HepG2 (cell line): ENCODE data around the gene VWA7. TPM values are rescaled to one million over a fixed set of nuclear protein-coding genes. Genes with fewer than 3 reads are reported as not detected.
A peak's percentile ranks its signal among the peaks of the same experiment; 100 is the strongest.

Experiments
- ATF5 ChIP-seq: sonication (generic); formaldehyde crosslinking; IDR thresholded peaks from 2 replicates; pipeline ENCODE4 v1.4.0; 2020; ENCODE audit warnings: mild to moderate bottlenecking, low read depth, missing genetic modification reagents
- CBX2 ChIP-seq, 2 experiments: fragments of 200-600 bp in 1 of 2; sonication (generic); formaldehyde crosslinking in 1 of 2; IDR thresholded peaks; 2 replicates each; pipeline versions ENCODE4 v1.7.0 to v1.8.1; 2018 to 2022; ENCODE audit warnings: low read depth in 2 of 2, low read length in 1 of 2, mild to moderate bottlenecking in 1 of 2, missing genetic modification reagents in 1 of 2
- GMEB2 ChIP-seq: IDR thresholded peaks from 2 replicates; pipeline ENCODE4 v1.6.1; 2016; ENCODE audit warnings: missing biosample characterization, missing genetic modification reagents, low read depth
- HDAC2 ChIP-seq: sonication (generic); formaldehyde crosslinking; IDR thresholded peaks from 2 replicates; pipeline ENCODE4 v1.4.0; 2020; ENCODE audit warnings: missing genetic modification reagents
- NCOR1 ChIP-seq: fragments of 200-600 bp; sonication (generic); IDR thresholded peaks from 2 replicates; pipeline ENCODE4 v1.7.0; 2017; ENCODE audit warnings: antibody characterized with exemption, low read length, borderline replicate concordance
- RBM22 ChIP-seq: fragments of 200-400 bp; formaldehyde crosslinking; optimal IDR thresholded peaks from 2 replicates; pipeline ENCODE3; 2017; ENCODE audit warnings: mild to moderate bottlenecking, low read length, moderate library complexity
- RCOR2 ChIP-seq: IDR thresholded peaks from 2 replicates; pipeline ENCODE4 v1.6.1; 2016; ENCODE audit warnings: missing biosample characterization, missing genetic modification reagents
- RNF219 ChIP-seq: sonication (generic); formaldehyde crosslinking; IDR thresholded peaks from 2 replicates; pipeline ENCODE4 v1.5.0; 2020; ENCODE audit warnings: mild to moderate bottlenecking, missing genetic modification reagents
- SMAD9 ChIP-seq: sonication (generic); formaldehyde crosslinking; IDR thresholded peaks from 2 replicates; pipeline ENCODE4 v1.5.1; 2020; ENCODE audit warnings: mild to moderate bottlenecking, missing genetic modification reagents
- SRY ChIP-seq: sonication (generic); formaldehyde crosslinking; IDR thresholded peaks from 2 replicates; pipeline ENCODE4 v1.8.0; 2022; ENCODE audit warnings: mild to moderate bottlenecking, missing genetic modification reagents
- ZBTB1 ChIP-seq: sonication (generic); formaldehyde crosslinking; IDR thresholded peaks from 2 replicates; pipeline ENCODE4 v1.4.0; 2020; ENCODE audit warnings: missing genetic modification reagents, borderline replicate concordance
- ZC3H4 ChIP-seq: sonication (generic); formaldehyde crosslinking; IDR thresholded peaks from 2 replicates; pipeline ENCODE4 v1.4.0; 2020; ENCODE audit warnings: missing genetic modification reagents, borderline replicate concordance
- ZFP90 ChIP-seq: sonication (generic); formaldehyde crosslinking; IDR thresholded peaks from 2 replicates; pipeline ENCODE4 v1.8.0; 2022; ENCODE audit warnings: missing genetic modification reagents, mild to moderate bottlenecking, inconsistent platforms, borderline replicate concordance
- ZNF20 ChIP-seq: sonication (generic); formaldehyde crosslinking; IDR thresholded peaks from 2 replicates; pipeline ENCODE4 v1.4.0; 2020; ENCODE audit warnings: mild to moderate bottlenecking, moderate library complexity, missing genetic modification reagents
- ZNF251 ChIP-seq: sonication (generic); formaldehyde crosslinking; IDR thresholded peaks from 2 replicates; pipeline ENCODE4 v1.9.0; 2021; ENCODE audit warnings: mild to moderate bottlenecking, missing genetic modification reagents
- ZNF598 ChIP-seq: sonication (generic); formaldehyde crosslinking; IDR thresholded peaks from 2 replicates; pipeline ENCODE4 v1.5.1; 2020; ENCODE audit warnings: mild to moderate bottlenecking, missing genetic modification reagents, borderline replicate concordance
- ZNF646 ChIP-seq: sonication (generic); formaldehyde crosslinking; IDR thresholded peaks from 2 replicates; pipeline ENCODE4 v1.9.0; 2021; ENCODE audit warnings: mild to moderate bottlenecking, missing genetic modification reagents
- ZNF674 ChIP-seq: sonication (generic); formaldehyde crosslinking; IDR thresholded peaks from 2 replicates; pipeline ENCODE4 v1.5.0; 2020; ENCODE audit warnings: low read depth, mild to moderate bottlenecking, missing genetic modification reagents
- polyA plus RNA-seq, 8 experiments: library from polyadenylated mRNA; depleted of rRNA in 3 of 8; stranded (reverse) in 7 of 8; unstranded in 1 of 8; fragments of >200 nt; fragmentation: Illumina TruSeq in 4 of 8; extraction: Trizol in 4 of 8; gene quantifications; 2 replicates each; pipeline versions ENCODE4 v1.2.1 to v1.2.3, GENCODE V29; 2011 to 2016; ENCODE audit warnings: low read depth in 4 of 8, missing spikeins in 1 of 8, mixed read lengths in 1 of 8; ENCODE audit not compliant: insufficient read depth in 1 of 8
- total RNA-seq, 5 experiments: library from RNA; depleted of rRNA; stranded (reverse); fragments of >200 nt; fragmentation: Illumina TruSeq; extraction: Trizol; gene quantifications; 2 replicates each; pipeline ENCODE4 v1.2.3, GENCODE V29; 2016; ENCODE audit warnings: low read depth in 1 of 5

The VWA7 gene
- total and polyA plus RNA-seq, 2 of the 13 experiments (the other 11 are each of a cell fraction or from before 2014, with no cell fraction given): 0.86 to 3.3 TPM

GRCh38 chr6:31736768-31737314, 40.3 kb downstream of the VWA7 start (continued):
- TF ChIP-seq ZNF20 (CRISPR knock-in tag) (no peak), ZC3H4 (peak; percentile 99), ZNF598 (CRISPR knock-in tag) (peak; percentile 72; the same call in 1 of the 2 replicates), SMAD9 (CRISPR knock-in tag) (peak; percentile 36; the same call in 1 of the 2 replicates), GMEB2 (CRISPR knock-in tag) (0 out of 2 replicates have a peak, but pooled peaks have one; percentile 15), HDAC2 (CRISPR knock-in tag) (peak; percentile 29; the same call in 1 of the 2 replicates), RNF219 (CRISPR knock-in tag) (0 out of 2 replicates have a peak, but pooled peaks have one; percentile 56), CBX2 (IDR thresholded peaks at IDR 0.05; ENCODE audit: low read depth, low read length) (no peak), CBX2 (CRISPR knock-in tag; IDR thresholded peaks at IDR 0.05; ENCODE audit: low read depth) (0 out of 2 replicates have a peak, but pooled peaks have one; percentile 10), ZNF674 (CRISPR knock-in tag) (0 out of 2 replicates have a peak, but pooled peaks have one; percentile 67), NCOR1 (peak; percentile 4; the same call in 1 of the 2 replicates), ZNF646 (CRISPR knock-in tag) (0 out of 2 replicates have a peak, but pooled peaks have one; percentile 15), ZBTB1 (CRISPR knock-in tag) (no peak), ATF5 (CRISPR knock-in tag) (0 out of 2 replicates have a peak, but pooled peaks have one; percentile 8), RBM22 (peak; percentile 46), SRY (peak; percentile 11; the same call in 1 of the 2 replicates), RCOR2 (CRISPR knock-in tag) (peak; percentile 17; the same call in 1 of the 2 replicates), ZFP90 (CRISPR knock-in tag) (0 out of 2 replicates have a peak, but pooled peaks have one; percentile 11), ZNF251 (CRISPR knock-in tag) (no peak)
